NCI-H82 (cell line): ENCODE results near the gene LPCAT3.

Experiments used
- DNase-seq: peaks from one replicate; lab custom pipeline; 2025; lab: John Stamatoyannopoulos, UW

Gene LPCAT3

DNA sequence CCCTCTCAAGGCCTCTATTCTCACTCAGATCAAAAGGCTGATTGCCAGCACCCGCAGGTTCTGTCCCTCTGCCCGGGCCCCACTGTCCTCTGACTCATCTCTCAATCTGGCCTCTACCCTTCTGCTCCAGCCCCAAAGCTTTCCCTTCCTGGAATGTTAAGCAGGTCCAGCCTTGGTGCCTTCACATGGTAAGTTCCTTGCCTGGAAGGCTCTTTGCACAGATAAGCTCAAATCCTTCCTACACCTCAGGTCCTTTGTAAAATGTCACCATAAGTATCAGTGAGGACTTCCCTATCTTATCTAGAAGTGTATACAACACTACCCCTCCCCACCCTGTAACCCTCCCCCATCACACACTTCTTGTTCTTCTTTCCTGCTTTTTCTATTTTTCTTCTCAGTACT is 22.2 kb downstream of the LPCAT3 start:
- DNase-seq = no peak

DNA sequence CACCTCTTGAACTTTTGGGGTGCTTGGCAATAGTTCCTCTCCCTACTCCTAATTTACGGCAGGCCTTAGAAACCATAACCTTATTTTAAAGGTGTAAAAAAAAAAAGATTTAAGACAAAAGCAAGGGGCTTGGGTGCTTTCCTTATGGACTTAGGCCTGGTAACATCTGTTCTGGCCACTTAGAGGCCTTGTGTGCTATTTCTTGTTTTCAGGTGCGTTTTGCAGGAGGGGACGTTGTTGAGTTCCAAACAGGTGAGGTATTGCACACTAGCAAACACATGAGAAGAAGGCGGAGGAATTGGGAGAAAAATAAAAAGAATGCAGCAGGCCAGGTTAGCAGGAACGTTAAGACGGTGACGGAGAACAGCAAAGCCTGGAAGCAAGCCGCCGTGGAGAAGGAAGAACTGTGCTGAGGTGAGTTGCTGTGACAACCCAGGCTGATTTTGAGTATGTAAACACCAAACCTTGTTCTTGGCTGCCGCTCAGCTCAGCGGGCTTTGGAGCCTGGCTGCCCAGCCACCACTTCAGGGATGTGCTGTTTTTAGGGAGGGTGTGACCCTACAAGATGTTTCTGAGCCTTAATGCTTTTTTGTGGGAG is 30.2 kb downstream of the LPCAT3 start:
- no peak for DNase-seq

DNA sequence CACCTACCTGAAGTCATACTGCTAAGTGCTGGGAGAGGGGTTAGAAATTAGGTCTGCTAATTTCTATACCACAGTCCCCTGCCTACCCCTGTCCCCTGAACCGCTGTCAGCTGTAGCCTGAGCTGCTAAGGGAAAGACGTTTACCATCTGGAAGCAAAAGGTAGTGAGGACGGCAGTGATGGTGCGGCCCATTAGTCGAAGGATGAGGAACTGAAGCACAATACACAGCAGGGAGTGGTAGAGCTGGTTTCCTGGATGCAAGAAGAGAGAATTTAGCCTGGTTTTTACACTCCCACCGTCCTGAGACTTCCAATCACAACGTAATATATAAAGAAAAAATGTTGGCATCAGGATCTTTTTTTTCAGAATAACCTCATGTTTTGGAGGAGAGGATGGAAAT is 35.7 kb downstream of the LPCAT3 start:
- DNase-seq = no peak

DNA sequence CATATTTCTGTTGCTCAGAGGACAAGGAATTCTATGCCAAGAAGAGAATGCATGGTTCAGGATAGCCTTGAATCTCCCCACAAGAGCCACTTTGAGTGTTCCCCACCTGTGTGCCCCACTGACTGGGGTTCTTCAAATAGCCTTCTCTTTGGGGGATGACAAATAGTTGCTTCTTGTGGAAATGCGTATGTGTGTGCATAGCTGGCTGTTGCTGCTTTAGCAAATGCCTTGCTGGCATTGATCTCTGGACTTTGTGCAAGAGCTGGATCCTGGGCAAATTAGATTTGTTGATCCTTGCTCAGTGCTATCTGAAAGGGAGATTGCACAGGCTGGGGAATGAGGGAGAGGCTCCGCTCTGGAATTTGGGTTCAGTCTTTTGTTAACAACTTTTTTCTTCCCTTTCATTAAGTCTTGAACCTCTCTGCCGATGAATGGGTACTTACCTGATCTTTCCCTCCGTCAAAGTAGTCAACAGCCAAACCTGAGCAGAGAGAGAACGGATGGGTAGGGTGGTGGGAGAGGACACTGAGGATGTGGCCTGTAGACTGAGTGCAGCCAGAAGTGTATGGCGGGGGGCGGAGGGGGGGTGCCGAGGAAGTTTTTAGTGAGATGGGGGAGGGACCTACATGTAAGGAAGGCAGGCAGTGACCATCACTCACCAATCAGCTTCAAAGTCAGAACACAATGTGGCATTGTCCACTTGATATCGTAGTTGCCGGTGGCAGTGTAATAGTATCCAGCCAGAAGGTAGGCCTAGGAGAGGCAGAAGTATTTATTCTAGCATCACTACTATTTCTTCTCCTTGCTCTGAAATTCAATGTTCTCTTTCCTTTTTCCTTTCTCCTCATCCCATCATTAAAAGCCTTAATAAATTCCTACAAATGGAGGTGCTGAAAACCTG is 36.9 kb downstream of the LPCAT3 start:
- no peak for DNase-seq

DNA sequence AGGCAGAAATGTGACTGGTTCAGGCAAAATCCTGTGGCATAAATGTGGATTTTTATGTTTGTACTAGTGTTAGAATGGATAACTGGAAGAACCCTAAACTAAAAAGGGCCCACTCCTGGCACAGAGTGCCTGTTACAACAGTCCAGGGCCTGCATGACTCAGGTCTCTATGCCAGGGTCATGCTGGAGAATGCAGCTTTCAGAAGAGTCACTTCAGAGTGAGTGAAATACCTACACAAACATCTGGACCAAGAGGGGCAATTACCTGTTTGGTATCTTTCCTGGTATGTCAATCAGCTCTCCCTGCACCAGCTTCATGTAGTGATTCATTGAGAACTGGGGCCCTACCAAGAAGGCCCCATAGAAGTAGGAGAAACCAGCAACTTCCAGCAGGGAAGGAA is 37.5 kb downstream of the LPCAT3 start:
- DNase-seq = no peak

DNA sequence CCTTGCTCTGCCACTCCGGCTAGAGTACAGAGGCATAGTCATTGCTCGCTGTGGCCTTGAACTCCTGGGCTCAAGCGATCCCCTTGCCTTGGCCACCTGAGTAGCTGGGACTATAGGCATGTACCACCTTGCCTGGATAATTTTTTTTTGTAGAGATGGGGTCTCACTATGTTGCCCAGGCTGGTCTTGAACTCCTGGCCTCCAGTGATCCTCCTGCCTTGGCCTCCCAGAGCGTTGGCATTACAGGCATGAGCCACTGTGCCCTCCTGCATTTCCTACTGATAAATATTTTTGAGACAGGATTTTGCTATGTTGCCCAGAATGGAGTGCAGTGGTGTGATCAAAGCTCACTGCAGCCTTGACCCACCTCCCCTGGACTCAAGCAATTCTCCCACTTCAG is 38.2 kb downstream of the LPCAT3 start:
- DNase-seq = no peak

DNA sequence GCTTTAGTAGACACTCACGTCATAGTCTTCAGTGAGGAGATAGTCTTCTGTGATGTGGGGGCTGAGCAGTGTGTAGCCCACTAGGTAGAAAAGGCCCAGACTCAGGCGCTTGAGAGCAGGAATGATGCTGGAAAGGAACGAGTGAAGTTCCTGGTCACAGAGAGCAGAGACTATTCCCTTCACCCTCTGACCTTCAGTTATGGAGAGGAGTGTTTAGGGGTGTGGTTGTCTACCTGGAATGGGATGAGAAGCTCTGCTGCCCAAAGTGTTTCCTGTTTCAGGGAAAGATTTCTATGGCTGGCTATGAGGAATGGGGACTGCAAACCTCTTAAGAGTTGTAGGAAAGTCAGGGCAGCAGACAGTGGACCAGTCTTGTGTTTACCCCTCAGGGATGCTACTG is 38.8 kb downstream of the LPCAT3 start:
- DNase-seq = no peak

DNA sequence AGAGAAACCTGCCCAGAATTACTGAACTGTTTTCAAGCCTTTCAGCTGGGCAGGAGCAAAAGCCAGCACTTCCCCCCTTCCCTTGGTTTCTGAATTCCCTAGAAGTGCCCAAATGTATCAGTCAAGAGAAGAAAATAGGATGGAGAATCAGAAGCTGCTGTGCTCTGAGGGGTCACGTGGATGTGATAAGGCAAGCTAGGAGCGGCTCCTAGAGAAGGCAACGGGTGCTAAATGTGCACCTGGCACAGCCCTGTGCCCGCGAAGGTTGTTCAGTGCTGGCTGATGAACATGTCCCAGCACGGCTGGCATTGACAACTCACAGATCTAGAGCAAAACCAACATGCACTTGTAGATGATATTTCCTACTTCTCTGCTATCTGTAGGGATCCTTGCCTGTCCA is 39.3 kb downstream of the LPCAT3 start:
- no peak for DNase-seq

DNA sequence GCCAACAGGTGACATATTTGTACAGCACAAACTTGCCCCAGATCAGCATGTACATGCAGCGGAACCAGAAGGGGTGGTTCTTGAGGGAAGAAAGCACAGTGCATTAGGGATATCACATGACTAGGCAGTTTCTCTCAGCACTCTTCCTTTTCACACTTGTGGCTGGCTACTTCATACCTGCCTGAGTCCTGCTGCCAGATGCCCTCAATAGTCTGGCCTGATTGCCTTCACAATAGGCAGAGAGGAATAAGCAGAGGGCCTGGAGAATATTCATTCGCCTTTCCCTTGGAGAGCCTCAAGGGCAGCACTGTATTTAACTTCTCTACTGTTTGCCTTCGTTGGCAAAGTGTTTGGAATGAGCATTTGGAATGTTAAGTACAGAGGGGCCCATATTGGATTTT is 39.7 kb downstream of the LPCAT3 start:
- DNase-seq = no peak

DNA sequence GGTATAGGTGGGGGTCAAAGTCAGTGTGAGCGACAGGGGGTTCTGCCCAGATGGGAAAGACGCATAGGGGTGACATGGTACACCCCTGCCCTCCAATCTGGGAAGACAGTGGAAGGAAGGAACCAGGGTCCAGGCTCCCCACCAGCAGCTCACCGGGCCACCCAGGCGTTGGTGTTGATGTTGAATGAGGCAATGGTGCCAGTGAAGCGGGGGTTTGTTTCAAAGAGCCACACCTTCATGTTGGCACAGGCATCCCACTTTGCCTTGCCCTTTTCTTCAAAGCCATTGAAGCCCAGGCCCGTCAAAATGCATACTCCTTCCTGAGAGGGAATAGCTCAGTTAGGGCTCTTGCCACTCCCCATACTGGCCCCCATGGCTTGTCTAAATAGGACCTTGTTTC is 40.1 kb downstream of the LPCAT3 start:
- no peak for DNase-seq

DNA sequence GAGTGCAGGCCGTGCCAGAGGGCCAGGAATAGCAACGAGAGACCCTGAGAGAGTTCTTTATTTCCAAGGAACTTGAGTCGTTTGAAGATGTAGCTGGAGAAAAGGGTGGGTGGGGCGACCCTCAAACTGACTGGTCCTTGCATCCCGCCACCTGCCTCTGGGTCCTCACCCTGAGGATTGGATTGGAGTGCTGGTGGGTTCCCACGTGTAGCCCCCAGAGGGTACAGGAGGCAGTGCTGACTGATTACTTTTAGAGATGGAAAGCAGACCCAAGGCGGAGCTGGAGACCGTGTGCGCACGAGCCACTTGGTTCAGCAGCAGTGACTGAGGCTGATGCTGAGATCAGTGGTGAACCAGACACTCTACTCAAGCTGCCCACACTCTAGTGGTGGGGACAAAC is 40.6 kb downstream of the LPCAT3 start:
- DNase-seq = no peak

DNA sequence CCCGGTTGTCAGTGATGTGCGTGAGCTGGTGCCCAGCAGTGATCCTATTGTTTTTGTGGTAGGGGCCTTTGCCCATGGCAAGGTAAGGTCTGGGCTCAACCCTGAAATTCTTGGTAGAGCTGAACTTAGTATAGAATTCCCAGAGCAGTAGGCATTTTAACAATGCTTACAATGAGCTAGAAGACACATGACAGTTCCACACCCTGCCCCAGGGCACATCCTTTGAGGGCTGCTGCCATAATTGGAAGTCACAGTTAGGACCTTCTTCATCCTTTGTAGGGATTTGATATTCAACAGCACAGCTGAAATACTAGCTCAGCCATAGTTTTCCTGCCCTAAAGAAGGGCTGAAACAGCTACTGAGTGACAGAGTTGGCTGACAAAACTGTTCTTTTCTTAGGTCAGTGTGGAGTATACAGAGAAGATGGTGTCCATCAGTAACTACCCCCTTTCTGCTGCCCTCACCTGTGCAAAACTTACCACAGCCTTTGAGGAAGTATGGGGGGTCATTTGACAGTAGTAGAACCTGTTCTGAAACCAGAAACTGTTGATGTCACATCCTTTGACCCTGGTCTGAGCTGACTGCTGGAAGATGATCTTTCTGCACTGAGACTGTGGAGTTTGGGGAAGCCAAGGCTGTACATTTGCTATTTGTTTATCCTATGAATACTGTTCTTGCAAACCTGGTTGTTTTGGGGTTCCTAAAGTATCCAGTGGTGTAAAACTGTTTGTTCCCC is 42.8 kb downstream of the LPCAT3 start:
- DNase-seq = no peak

DNA sequence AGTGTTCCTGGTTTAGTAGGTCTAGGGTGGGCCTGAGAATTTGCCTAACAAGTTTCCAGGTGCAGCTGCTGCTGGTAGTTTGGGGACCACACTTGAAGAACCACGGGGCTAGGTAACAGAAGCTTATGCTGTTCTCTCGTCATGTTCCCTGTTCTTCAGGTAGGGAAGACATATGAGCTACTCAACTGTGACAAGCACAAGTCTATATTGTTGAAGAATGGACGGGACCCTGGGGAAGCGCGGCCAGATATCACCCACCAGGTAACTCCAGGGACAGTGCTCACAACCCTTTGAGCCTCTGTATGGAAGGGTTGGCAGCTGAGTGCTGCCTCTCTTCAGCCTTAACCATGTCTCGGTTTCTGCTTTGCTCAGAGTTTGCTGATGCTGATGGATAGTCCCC is 44.1 kb downstream of the LPCAT3 start:
- no peak for DNase-seq

DNA sequence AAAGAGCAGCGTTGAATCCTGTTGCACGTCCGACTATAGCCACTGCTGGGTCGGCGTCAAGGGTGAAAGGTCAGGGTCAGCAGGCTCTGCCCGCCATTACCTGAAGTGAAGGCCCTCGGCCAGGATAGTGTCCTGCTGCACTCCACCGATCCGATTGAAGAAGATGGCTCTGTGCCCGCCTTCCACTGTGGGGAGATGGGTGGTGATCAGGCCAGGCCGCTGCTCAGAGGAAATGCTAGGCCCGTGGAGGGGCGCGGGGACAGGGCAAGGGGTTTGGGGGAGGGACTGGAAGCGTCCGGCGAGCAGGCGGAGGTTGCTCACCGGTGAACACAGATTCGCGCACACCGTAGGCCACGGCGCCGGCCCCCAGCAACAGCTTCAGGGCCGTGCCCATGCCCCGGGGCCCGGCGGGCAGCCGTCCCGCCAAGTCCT is 48.2 kb downstream of the LPCAT3 start:
- no peak for DNase-seq

DNA sequence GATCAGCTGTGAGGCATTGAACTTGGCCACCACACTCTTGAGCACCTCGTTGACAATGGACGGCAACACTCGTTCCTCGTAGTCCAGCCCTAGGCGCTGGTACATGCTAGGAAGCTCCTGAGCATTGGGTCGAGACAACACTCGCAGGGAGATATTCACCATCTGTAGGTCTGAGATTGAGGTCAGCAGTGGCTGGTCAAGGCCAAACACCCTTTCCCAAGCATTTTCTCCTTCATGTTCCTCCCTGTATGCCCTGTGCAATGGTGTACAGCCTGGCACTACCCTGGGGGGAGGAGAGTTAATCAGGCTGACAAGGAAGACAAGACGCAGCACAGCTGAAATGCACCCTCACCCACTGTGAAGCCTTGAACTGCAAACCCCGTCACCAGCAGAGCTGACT is 49.9 kb downstream of the LPCAT3 start:
- DNase-seq = no peak

DNA sequence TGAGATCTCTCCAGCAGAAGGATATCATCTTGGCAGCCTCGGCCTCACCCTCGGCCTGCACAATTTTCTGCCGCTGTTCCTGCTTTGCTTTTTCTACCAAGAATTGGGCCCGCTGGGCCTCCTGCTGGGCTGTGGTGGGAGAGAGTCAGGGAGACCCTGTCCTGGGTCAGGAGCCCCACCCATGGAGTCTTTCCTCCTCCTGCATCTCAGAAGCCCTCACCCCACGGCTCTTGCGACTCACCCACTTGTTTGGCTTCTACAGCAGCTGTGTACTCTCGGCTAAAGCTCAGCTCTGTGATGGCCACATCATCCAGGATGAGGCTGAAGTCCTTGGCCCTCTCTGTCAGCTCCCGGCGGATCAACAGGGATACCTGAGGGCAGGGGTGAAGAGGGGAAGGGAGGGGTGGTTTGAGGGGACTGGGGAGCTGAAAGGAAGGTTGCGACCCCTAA is 50.6 kb downstream of the LPCAT3 start:
- no peak for DNase-seq

DNA sequence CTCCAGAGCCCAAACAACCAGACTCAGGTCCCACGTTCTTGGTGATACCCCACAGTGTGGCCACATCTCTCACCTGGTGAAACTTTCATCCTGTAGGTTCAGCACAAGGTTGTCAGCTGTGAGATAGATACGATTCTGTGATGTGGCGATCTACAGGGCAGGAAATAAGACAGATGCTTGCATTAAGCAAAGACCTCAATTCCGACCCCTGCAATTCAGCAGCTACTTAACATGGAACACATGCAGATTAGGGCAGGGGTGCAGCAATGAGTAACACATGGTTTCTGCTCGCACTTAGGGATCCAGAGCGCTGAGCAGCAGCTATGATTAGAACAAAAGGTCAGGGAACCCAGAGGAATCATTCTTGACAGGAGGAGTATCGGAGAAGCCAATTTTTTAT is 51.9 kb downstream of the LPCAT3 start:
- DNase-seq = no peak

DNA sequence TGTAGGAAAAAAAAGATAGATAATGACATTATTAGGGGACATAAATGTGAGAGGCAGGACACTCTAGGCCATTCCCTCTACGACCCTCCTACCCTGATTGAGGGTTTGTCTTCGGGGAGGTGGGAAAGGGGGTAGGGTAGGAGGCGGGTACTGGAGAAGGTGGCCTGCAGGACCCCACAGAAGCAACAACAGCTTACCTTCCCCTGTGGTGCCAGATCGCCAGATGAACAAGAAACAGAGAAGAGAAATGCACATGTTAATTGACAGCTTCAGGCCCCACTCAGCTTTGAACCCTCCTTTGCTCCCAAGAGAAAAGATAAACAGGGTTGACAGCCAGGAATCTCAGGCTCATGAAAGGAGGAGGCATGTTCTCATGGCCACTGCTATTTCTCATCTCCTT is 52.6 kb downstream of the LPCAT3 start:
- no peak for DNase-seq

DNA sequence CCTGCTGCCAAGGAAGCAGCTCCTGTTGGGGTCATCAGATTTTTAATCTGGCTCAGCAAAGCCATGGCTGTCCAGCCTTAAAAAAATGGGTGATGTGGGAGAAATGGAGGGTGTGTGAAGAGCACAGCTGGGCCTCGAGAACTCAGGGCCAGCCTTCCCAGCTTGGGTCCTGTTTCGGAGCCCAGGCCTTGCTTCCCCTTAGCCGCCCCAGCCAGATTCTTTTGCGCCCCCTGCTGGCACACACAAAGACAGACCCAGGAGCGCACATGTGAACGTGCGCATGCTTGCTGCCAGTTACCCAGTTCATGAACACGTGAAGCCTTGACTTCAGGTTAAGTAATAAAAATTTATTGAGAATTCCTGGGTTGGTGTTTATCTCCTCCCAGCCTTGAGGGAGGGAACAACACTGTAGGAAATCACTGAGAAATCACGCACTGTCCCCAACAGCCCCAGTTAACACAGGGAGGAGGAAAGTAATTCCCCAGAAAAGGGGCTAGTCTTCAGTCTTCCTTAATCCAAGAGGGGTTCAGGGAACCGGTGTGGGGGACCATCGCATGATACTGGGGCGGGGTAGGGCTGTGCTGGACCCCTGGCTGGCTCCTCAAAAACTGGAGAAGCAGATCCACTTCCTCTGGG is 53.1 kb downstream of the LPCAT3 start:
- DNase-seq = peak; percentile 89

DNA sequence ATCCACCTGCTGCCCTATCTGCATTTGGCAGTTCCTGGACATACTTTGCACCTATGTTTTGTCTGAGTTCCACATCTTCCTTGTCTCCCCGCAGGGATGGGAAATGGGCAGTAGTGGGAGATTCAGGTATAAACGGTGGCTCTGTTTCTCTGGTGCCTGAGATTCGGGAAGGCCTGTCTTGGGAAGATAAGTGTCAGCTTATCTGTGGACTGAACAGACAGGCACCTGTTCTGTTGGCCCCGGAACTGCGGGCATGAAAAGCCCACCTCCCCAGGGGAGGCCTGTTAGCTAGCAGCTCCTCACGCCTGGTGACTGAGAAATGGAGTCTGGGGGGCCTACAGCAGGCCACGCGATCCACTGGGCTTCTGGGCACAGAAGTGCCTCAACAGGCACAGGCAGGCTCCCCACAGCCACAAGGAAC is 53.7 kb downstream of the LPCAT3 start:
- no peak for DNase-seq

DNA sequence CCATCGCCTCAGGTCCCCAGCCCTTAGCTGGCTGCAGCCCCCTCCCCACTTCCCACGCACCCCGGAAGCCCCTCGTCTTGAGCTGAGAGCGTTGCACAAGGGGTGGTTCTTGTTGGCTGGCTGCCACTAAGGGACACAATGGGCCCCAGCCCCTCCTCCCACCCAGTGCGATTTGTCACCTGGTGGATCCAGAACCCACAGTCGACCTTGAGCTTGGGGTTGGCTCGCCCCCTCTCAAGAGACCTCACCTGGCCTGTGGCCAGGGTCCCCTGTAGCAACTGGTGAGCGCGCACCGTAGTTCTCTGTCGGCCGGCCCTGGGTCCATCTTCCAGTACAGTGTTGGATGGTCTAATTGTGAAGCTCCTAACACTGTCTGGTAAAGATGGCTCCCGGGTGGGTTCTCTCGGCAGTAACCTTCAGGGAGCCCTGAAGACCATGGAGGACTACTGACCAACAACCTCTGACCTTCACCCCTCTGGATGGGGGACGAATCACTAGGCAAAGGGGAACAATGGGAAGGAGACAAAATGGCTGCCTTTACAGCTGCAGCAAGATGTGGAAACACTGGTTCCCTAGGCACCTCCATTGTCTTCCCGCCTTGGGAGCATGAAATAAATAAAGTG is 54.4 kb downstream of the LPCAT3 start:
- no peak for DNase-seq
